OCI-LY7 (cell line): Measurements from ENCODE around the gene PSMD2.

ENCODE experiments used
- EZH2phosphoT487 ChIP-seq: fragments of 200-600 bp; sonication (generic); IDR thresholded peaks from 2 replicates; pipeline ENCODE4 v1.6.1; 2018; ENCODE audit warnings: low read depth, borderline replicate concordance, mild to moderate bottlenecking, mixed run types, antibody characterized with exemption, low read length, moderate library complexity, mixed read lengths
- TF ChIP-seq, protein P1 (sequence below): fragments of 200-600 bp; sonication (generic); conservative IDR thresholded peaks from 2 replicates; pipeline ENCODE4 v1.5.1; 2014; ENCODE audit warnings: mild to moderate bottlenecking, antibody characterized with exemption, low read length, moderate library complexity, mixed read lengths

DNA sequence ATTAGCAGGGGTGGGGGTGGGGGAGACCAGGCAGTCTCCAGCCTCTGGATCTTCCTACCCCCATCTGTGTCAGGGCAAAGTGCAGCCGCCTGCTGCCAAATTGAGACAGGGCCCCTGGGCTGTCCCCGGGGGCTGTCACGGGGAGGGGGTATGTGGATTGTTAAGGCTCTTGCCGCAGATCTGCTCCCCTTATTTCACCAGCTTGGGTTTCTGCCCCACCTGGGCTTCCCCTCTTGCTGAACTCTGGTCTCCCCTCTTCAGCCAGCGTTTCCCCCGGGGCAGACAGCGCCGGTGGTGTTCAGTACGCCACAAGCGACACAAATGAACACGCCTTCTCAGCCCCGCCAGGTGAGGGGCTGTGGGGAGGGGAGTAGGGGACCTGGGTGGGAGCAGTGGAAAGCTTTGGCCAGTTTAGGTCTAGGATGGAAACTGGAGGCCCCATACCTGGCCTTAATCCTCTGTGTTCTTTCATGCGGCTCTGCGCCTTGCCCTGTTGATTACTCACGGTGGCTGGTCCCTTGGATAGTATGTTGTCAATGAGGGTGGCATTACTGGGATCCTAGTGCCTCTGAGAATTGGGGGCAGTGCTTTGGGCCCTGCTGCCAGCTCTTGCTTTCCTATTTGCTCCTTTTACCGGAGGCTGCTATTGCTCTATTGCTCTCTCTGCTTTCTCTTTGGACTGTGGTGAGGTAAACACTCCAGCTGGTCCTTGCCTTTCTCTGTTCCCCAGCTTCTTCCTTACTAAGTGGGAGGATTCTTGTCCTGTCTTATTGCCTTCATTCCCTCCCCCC, 17.0 kb downstream of the PSMD2 start:
- TF ChIP-seq, protein P1, sequence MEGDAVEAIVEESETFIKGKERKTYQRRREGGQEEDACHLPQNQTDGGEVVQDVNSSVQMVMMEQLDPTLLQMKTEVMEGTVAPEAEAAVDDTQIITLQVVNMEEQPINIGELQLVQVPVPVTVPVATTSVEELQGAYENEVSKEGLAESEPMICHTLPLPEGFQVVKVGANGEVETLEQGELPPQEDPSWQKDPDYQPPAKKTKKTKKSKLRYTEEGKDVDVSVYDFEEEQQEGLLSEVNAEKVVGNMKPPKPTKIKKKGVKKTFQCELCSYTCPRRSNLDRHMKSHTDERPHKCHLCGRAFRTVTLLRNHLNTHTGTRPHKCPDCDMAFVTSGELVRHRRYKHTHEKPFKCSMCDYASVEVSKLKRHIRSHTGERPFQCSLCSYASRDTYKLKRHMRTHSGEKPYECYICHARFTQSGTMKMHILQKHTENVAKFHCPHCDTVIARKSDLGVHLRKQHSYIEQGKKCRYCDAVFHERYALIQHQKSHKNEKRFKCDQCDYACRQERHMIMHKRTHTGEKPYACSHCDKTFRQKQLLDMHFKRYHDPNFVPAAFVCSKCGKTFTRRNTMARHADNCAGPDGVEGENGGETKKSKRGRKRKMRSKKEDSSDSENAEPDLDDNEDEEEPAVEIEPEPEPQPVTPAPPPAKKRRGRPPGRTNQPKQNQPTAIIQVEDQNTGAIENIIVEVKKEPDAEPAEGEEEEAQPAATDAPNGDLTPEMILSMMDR = no peak
- no peak for TF ChIP-seq EZH2phosphoT487
